Neural cell (in vitro differentiated cells): ENCODE measurements around the gene LRP1. TPM values are rescaled to one million over a fixed set of nuclear protein-coding genes. Genes with fewer than 3 reads are reported as not detected.

Experiments
- H2AFZ ChIP-seq: fragments of 200-600, 300-800 bp; sonication (generic), shearing (Covaris generic); 2 replicates; pipeline ENCODE4 v1.6.0; 2014; ENCODE audit warnings: low read depth, mild to moderate bottlenecking, antibody characterized with exemption, low read length, moderate library complexity
- H3F3A ChIP-seq: fragments of 200-600 bp; shearing (Covaris generic); 2 replicates; pipeline ENCODE4 v1.6.1; 2016; ENCODE audit warnings: mild to moderate bottlenecking, moderate library complexity, mixed read lengths, antibody characterized with exemption, low read length; ENCODE audit not compliant: insufficient read depth, poor library complexity, severe bottlenecking
- H3K27ac ChIP-seq: fragments of 200-600, 300-800 bp; sonication (generic), shearing (Covaris generic); 2 replicates; pipeline ENCODE4 v1.5.1; 2014; ENCODE audit warnings: mild to moderate bottlenecking, low read length, moderate library complexity
- H3K27me3 ChIP-seq: fragments of 300-800, 200-600 bp; sonication (generic), shearing (Covaris generic); 2 replicates; pipeline ENCODE4 v1.6.0; 2014; ENCODE audit warnings: mild to moderate bottlenecking, low read depth, low read length, moderate library complexity; ENCODE audit not compliant: insufficient read depth
- H3K36me3 ChIP-seq: fragments of 300-800, 200-600 bp; sonication (generic), shearing (Covaris generic); 2 replicates; pipeline ENCODE4 v1.5.1; 2014; ENCODE audit warnings: mild to moderate bottlenecking, antibody characterized with exemption, low read length, moderate library complexity; ENCODE audit not compliant: insufficient read depth
- H3K4me2 ChIP-seq: fragments of 300-800, 200-600 bp; sonication (generic), shearing (Covaris generic); 2 replicates; pipeline ENCODE4 v1.6.0; 2014; ENCODE audit warnings: mild to moderate bottlenecking, low read length
- H3K4me3 ChIP-seq: fragments of 300-800, 200-600 bp; sonication (generic), shearing (Covaris generic); 2 replicates; pipeline ENCODE4 v1.5.1; 2014; ENCODE audit warnings: mild to moderate bottlenecking, low read length, moderate library complexity
- H3K79me2 ChIP-seq: fragments of 200-600 bp; shearing (Covaris generic); replicated peaks from 2 replicates; pipeline ENCODE4 v1.6.0; 2014; ENCODE audit warnings: mild to moderate bottlenecking, low read length, moderate library complexity; ENCODE audit not compliant: insufficient read depth
- H3K9ac ChIP-seq: fragments of 300-800, 200-600 bp; sonication (generic), shearing (Covaris generic); 2 replicates; pipeline ENCODE4 v1.6.1; 2016; ENCODE audit warnings: mild to moderate bottlenecking, low read length, mixed read lengths
- H3K9me2 ChIP-seq: fragments of 200-600 bp; shearing (Covaris generic); 2 replicates; pipeline ENCODE4 v1.6.1; 2016; ENCODE audit warnings: mild to moderate bottlenecking, low read length, mixed read lengths; ENCODE audit not compliant: insufficient read depth
- H3K9me3 ChIP-seq: fragments of 200-600, 300-800 bp; sonication (generic), shearing (Covaris generic); 2 replicates; pipeline ENCODE4 v1.6.1; 2016; ENCODE audit warnings: mild to moderate bottlenecking, mixed run types, low read length, moderate library complexity, mixed read lengths
- H4K20me1 ChIP-seq: fragments of 200-600 bp; shearing (Covaris generic); 2 replicates; pipeline ENCODE4 v1.6.1; 2016; ENCODE audit warnings: mild to moderate bottlenecking, mixed run types; ENCODE audit not compliant: insufficient read depth
- CTCF ChIP-seq: fragments of 450-650 bp; IDR thresholded peaks from 2 replicates; pipeline ENCODE4 v1.5.1; 2014; ENCODE audit warnings: antibody characterized with exemption, mild to moderate bottlenecking, moderate library complexity; ENCODE audit not compliant: poor library complexity, severe bottlenecking
- EP300 ChIP-seq: fragments of 450-650 bp; conservative IDR thresholded peaks from 2 replicates; pipeline ENCODE4 v1.6.1; 2014; ENCODE audit warnings: antibody characterized with exemption, mild to moderate bottlenecking, moderate library complexity; ENCODE audit not compliant: poor library complexity, severe bottlenecking
- EZH2 ChIP-seq: fragments of 200-600, 300-800 bp; shearing (Covaris generic), sonication (generic); IDR thresholded peaks from 2 replicates; pipeline ENCODE4 v1.6.1; 2014; ENCODE audit warnings: antibody characterized with exemption, low read length, borderline replicate concordance, mild to moderate bottlenecking; ENCODE audit not compliant: insufficient read depth, poor library complexity, severe bottlenecking
- MXI1 ChIP-seq: fragments of 450-650 bp; conservative IDR thresholded peaks from 2 replicates; pipeline ENCODE4 v1.6.1; 2014; ENCODE audit warnings: antibody characterized with exemption, mild to moderate bottlenecking; ENCODE audit not compliant: poor library complexity, severe bottlenecking
- POLR2AphosphoS5 ChIP-seq: IDR thresholded peaks from 2 replicates; pipeline ENCODE4 v1.6.1; 2012
- RAD21 ChIP-seq: fragments of 450-650 bp; conservative IDR thresholded peaks from 2 replicates; pipeline ENCODE4 v1.6.1; 2014; ENCODE audit warnings: antibody characterized with exemption, mild to moderate bottlenecking, moderate library complexity
- SMC3 ChIP-seq: fragments of 450-650 bp; conservative IDR thresholded peaks from 2 replicates; pipeline ENCODE4 v1.6.1; 2014; ENCODE audit warnings: antibody characterized with exemption, mild to moderate bottlenecking, moderate library complexity; ENCODE audit not compliant: poor library complexity
- TAF1 ChIP-seq: IDR thresholded peaks from 2 replicates; pipeline ENCODE4 v1.6.1; 2012; ENCODE audit warnings: low read depth
- polyA plus RNA-seq: library from polyadenylated mRNA; depleted of rRNA; stranded (reverse); fragments of >200 nt; gene quantifications from 2 replicates; pipeline ENCODE4 v1.2.3, GENCODE V29; 2014
- TF ChIP-seq, protein P1 (sequence below): IDR thresholded peaks from 2 replicates; pipeline ENCODE4 v1.6.1; 2012; ENCODE audit warnings: borderline replicate concordance

LRP1 gene
- polyA plus RNA-seq, 1 donor from 2014 or later: 18.2 TPM

GRCh38 chr12:57101892-57102695, 26.2 kb upstream of the LRP1 start:
- no peaks in the 10 kb centered on the region for H3K27me3 ChIP-seq
- no peaks in the 10 kb centered on the region for H3F3A ChIP-seq
- no peaks in the 10 kb centered on the region for H3K79me2 ChIP-seq
- H3K9me2 ChIP-seq: no peaks in the 10 kb centered on the region
- no peak overlapping the region for H3K4me2 ChIP-seq
- TF ChIP-seq EZH2: no peak
- TF ChIP-seq MXI1: no peak
- no peak for TF ChIP-seq EP300
- TF ChIP-seq, protein P1, sequence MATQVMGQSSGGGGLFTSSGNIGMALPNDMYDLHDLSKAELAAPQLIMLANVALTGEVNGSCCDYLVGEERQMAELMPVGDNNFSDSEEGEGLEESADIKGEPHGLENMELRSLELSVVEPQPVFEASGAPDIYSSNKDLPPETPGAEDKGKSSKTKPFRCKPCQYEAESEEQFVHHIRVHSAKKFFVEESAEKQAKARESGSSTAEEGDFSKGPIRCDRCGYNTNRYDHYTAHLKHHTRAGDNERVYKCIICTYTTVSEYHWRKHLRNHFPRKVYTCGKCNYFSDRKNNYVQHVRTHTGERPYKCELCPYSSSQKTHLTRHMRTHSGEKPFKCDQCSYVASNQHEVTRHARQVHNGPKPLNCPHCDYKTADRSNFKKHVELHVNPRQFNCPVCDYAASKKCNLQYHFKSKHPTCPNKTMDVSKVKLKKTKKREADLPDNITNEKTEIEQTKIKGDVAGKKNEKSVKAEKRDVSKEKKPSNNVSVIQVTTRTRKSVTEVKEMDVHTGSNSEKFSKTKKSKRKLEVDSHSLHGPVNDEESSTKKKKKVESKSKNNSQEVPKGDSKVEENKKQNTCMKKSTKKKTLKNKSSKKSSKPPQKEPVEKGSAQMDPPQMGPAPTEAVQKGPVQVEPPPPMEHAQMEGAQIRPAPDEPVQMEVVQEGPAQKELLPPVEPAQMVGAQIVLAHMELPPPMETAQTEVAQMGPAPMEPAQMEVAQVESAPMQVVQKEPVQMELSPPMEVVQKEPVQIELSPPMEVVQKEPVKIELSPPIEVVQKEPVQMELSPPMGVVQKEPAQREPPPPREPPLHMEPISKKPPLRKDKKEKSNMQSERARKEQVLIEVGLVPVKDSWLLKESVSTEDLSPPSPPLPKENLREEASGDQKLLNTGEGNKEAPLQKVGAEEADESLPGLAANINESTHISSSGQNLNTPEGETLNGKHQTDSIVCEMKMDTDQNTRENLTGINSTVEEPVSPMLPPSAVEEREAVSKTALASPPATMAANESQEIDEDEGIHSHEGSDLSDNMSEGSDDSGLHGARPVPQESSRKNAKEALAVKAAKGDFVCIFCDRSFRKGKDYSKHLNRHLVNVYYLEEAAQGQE: no peak
- no peak for TF ChIP-seq CTCF
- TF ChIP-seq SMC3: no peak
- no peak for TF ChIP-seq RAD21
- no peak for TF ChIP-seq POLR2AphosphoS5
- no peaks in the 10 kb centered on the region for H3K36me3 ChIP-seq
- H4K20me1 ChIP-seq: no peaks in the 10 kb centered on the region
- no peak overlapping the region for H2AFZ ChIP-seq
- H3K27ac ChIP-seq: no peak overlapping the region
- H3K9ac ChIP-seq: no peak overlapping the region
- no peaks in the 10 kb centered on the region for H3K9me3 ChIP-seq
- no peak overlapping the region for H3K4me3 ChIP-seq

GRCh38 chr12:57103856-57104255, 24.4 kb upstream of the LRP1 start:
- no peaks in the 10 kb centered on the region for H3K36me3 ChIP-seq
- TF ChIP-seq EP300: no peak
- TF ChIP-seq, protein P1: no peak
- no peak for TF ChIP-seq CTCF
- TF ChIP-seq MXI1: no peak
- no peak for TF ChIP-seq TAF1
- no peak for TF ChIP-seq POLR2AphosphoS5
- no peak for TF ChIP-seq SMC3
- TF ChIP-seq EZH2: no peak
- TF ChIP-seq RAD21: no peak

More at GRCh38 chr12:57103856-57104255, 24.4 kb upstream of the LRP1 start:
- Histone ChIP-seq H3F3A (no peaks in the 10 kb centered on the region), H3K9me3 (no peaks in the 10 kb centered on the region), H4K20me1 (no peaks in the 10 kb centered on the region), H3K27ac (no peak overlapping the region), H3K4me2 (no peak overlapping the region), H3K27me3 (no peaks in the 10 kb centered on the region), H3K9ac (no peak overlapping the region), H3K9me2 (no peaks in the 10 kb centered on the region), H2AFZ (no peak overlapping the region), H3K79me2 (no peaks in the 10 kb centered on the region), H3K4me3 (no peak overlapping the region)
